Astrocyte of the cerebellum (primary cell): ENCODE data around the gene TMEM181.
"Not testable (repeated sequence)": the region's sequence is repeated elsewhere in the genome, so short reads cannot be mapped to it uniquely, and the experiment has no call there.

Source experiments
- DNase-seq: peaks from one replicate; pipeline ENCODE4 v3.0.0-alpha.2; 2011; ENCODE audit warnings: low read depth
- H3K4me3 ChIP-seq: 2 replicates; pipeline ENCODE4 v1.5.1; 2011; ENCODE audit warnings: mild to moderate bottlenecking, low read depth, low read length, moderate library complexity
- in situ Hi-C: cut with HindIII; loops from 2 replicates; pipeline ENCODE4 v1.10.0; 2017; ENCODE audit warnings: low sequenced_read_pairs
- TF ChIP-seq, protein P1 (sequence below): IDR thresholded peaks from 2 replicates; pipeline ENCODE4 v1.5.1; 2012; ENCODE audit warnings: low read length, low read depth, moderate library complexity, mild to moderate bottlenecking; ENCODE audit errors: missing control alignments

The TMEM181 gene

DNA sequence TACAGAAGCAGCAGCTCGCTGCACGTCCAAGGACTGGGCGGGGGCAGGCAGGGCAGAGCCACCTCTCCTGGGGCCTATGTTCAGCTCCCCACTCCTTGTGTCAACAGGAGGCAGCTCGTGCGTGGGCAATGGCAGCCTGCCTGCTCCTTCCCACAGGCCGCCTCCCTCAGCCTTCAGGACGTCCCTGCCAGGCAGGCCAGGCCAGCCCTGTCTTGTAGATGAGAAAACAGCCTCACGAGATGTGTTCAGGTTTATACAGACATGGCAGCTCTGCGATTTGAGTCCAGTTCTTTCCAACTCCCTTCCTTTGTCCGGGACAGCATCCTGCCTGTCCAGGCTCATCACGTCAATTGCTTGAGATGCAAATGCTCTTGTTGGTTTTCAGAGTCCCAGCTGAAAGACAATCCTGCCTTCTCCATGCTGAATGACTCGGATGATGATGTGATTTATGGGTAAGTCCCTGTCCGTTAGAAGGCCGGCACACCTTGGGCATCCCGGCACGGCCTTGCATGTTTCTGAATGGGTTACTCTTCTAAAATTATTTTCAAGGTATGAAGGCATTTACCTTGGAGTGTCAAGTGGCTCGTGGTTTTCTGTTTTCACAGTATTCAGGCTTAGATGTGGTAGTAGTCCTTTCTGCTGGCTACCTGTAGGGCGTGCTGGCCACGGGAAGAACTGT lies 71.2 kb downstream of the TMEM181 start:
- in situ Hi-C loops: no loop called here
- H3K4me3 ChIP-seq: no peak overlapping the region
- DNase-seq: no peak
- TF ChIP-seq, protein P1, sequence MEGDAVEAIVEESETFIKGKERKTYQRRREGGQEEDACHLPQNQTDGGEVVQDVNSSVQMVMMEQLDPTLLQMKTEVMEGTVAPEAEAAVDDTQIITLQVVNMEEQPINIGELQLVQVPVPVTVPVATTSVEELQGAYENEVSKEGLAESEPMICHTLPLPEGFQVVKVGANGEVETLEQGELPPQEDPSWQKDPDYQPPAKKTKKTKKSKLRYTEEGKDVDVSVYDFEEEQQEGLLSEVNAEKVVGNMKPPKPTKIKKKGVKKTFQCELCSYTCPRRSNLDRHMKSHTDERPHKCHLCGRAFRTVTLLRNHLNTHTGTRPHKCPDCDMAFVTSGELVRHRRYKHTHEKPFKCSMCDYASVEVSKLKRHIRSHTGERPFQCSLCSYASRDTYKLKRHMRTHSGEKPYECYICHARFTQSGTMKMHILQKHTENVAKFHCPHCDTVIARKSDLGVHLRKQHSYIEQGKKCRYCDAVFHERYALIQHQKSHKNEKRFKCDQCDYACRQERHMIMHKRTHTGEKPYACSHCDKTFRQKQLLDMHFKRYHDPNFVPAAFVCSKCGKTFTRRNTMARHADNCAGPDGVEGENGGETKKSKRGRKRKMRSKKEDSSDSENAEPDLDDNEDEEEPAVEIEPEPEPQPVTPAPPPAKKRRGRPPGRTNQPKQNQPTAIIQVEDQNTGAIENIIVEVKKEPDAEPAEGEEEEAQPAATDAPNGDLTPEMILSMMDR: no peak

DNA sequence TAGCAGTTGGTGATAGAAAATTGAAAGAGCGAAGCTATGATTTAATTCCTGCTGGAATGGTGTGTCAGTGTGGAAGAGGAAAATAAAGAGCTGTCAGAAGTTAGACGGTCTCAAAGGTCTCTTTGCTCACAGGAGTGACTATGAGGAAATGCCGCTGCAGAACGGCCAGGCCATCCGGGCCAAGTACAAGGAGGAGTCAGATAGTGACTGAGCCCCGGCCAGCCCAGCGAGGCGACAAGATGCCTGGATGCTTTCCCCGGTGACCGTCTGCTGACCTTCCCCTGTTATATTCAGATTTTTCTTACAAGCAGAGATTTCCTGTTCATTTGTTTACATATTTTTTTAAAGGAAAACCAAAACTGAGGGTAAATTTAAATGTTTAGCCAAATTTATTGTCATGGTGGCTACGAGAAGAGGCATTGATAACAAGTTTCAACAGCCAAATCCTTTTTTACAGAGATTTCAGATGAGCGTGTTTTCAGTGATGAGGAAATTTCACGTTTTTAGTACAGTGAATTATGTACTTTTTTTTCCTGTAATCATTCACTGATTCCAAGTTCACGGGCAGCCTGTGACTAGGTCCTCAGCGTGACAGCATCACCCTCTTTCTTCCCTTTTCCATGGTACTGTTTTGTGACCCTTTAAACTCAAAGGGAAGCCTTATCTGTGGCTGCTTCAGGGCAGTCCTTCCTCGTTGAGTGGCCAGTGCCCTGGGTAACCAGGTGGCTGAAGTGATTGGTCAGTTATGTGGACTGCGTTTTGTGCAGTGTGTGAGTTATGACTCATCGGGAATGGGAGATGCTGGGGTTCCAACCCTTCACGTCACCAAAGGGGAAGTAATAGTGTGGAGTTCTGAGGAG lies 72.0 kb downstream of the TMEM181 start:
- peak; percentile 60 for DNase-seq
- TF ChIP-seq, protein P1: no peak
- H3K4me3 ChIP-seq: no peak overlapping the region
- in situ Hi-C loops: no loop called here

DNA sequence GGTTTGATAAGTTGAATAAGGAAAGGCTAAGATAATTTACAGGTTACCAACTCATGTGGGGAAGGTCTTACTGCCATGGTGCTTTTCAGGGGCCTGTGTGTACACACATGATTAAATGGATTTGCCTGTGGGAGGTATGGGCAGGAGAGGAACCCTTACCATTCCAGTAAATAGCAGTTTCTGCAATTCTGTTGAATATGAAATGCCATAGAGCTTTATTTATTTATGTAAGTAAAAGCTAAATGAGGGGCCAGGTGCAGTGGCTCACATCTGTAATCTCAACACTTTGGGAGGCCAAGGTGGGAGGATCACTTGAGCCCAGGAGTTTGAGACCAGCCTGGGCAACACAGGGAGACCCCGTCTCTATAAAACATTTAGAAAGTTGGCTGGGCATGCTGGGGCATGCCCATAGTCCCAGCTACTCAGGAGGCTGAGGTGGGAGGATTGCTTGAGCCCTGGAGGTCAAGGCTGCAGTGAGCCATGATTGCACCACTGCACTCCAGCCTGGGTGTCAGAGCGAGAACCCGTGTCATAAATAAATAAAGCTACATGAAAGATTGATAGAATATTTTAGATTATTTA lies 72.7 kb downstream of the TMEM181 start:
- H3K4me3 ChIP-seq, in situ Hi-C loops, DNase-seq: not testable (repeated sequence)

DNA sequence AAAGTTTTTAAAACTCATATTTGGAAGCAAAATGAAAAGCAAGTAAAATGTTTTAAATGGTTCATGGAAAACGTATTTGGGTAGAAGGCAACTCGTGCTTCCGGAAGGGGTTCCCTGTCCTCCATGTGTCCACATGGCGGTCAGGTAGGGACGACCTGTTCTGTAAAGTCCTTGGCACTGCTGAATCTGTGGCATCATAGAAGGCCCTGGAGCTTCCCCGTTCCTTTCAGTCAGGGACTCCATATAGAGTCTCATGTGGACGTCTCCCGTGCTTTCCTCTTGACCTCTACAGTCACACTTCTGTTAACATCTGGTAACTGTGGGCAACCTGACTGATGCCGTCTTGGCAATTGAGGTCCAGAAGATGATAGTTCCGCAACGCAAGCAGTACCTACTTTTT lies 73.2 kb downstream of the TMEM181 start:
- in situ Hi-C loops: no loop called here
- DNase-seq: no peak
- H3K4me3 ChIP-seq: no peak overlapping the region
- TF ChIP-seq, protein P1: no peak

DNA sequence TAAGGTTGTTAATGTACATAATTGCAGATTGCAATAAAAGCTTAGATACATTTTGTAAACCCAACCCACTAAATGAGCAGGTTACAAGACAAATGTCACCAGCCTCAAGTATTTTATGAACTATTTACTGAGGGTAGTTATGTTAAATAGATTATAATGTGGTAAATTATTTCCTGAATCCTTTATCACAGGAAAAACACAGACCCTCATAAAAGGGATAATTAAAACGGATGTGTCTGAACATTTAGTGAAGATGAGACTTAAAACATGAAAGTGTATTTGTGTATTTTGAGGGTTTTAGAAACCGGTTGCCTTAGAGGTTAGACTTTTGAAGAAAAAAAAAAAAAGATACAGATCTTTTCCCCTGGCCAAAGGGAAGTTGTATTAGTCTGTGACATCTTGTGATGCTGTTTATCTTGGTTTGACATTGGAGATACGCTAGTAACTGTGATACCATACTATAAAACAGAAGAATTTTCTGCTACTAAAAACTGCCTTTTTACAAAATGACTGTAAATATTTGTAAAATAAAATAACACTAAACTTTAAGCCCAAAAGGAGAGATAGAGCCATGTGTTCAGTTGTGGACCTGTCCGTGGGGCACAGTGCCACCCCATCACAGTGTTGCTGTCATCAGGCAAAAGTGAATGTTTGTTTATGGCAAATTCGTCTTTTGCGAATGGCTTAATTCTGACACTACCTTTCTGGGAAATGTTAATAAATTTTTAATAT lies 75.0 kb downstream of the TMEM181 start:
- in situ Hi-C loops: no loop called here
- H3K4me3 ChIP-seq: no peak overlapping the region
- TF ChIP-seq, protein P1: no peak
- no peak for DNase-seq

DNA sequence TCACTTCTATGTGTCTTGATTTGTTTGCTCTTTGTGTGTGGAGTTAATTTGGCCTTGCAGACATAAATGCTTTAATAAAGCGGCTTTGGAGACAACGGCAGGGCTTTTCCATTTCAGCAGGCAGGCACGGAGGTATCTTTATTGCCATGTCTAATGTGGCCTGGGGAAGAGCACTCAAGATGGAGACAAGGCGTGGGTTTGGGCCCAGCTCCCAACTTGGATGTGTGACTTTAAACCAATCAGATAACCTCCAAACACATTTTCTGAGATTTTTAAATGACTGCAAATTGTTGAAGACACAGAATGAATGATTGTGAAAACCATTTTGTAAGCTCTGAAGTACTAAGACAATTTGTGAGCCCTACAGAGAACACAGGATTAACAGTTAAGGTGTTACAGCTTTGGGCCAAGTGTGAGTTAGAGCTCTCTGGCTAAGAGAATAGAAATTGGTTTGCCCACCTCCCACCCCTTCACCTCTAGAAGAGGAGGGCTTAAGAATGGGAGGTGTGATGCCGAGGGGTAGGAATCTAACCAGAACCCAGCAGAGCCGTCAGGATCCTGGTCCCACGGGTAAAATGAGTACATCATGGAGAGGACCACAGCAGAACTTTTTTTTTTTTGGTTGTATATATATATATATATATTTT lies 75.7 kb downstream of the TMEM181 start:
- in situ Hi-C loops: no loop called here
- H3K4me3 ChIP-seq: no peak overlapping the region
- TF ChIP-seq, protein P1: no peak
- no peak for DNase-seq
